GM21390 (cell line): ENCODE results near the gene ATP8B1.
"Not testable (repeated sequence)": the region's sequence is repeated elsewhere in the genome, so short reads cannot be mapped to it uniquely, and the experiment has no call there.

Experiments
- ATAC-seq: cut with Tn5 transposase; IDR thresholded peaks from one replicate; pipeline ENCODE4 v1.9.1; 2021; ENCODE audit not compliant: unreplicated experiment

The ATP8B1 gene

GRCh38 chr18:57803103-57803969 is at the start of gene ATP8B1:
ATP8B1 (minus strand) TSS chr18:57803315; CDS start chr18:57731807, 71,508 bp downstream.
- peak; percentile 50 for ATAC-seq

GRCh38 chr18:57850063-57850462 is 46.9 kb upstream of the ATP8B1 start:
- no peak for ATAC-seq

DNA sequence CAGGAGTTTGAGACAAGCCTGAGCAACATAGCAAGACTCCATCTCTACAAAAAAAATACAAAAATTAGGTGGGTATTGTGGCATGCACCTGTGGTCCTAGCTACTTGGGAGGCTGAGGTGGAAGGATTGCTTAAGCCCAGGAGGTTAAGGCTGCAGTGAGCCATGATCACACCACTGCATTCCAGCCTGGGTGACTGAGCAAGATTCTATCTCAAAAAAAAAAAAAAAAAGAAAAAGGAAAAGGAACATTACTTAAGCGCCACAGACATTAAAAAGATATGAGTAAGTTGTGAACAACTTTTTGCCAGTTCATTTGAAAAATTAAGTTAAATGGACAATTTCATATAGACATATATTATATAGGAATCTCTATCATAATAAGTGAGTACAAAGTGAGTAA is 45.3 kb upstream of the ATP8B1 start:
- ATAC-seq = not testable (repeated sequence)

- not testable (repeated sequence) for ATAC-seq
Measured at GRCh38 chr18:57847431-57847830, 44.3 kb upstream of the ATP8B1 start.

- ATAC-seq = no peak
Measured at GRCh38 chr18:57846258-57846657, 43.1 kb upstream of the ATP8B1 start.

- ATAC-seq = no peak
Measured at GRCh38 chr18:57845605-57846074, 42.5 kb upstream of the ATP8B1 start.

DNA sequence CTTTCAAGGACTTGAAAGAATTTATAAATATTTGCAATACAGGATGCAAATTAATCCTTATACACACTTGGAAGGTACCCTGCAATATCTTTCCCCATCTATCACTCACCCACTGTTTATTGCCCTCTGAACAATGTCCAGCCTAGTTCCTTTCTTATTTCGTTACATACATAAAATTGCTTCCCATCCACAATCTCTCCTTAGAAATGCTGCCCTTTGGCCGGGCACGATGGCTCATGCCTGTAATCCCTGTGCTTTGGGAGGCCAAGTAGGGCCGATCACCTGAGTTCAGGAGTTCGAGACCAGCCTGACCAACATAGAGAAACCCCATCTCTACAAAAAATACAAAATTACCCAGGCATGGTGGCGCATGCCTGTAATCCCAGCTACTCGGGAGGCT is 41.2 kb upstream of the ATP8B1 start:
- no peak for ATAC-seq

DNA sequence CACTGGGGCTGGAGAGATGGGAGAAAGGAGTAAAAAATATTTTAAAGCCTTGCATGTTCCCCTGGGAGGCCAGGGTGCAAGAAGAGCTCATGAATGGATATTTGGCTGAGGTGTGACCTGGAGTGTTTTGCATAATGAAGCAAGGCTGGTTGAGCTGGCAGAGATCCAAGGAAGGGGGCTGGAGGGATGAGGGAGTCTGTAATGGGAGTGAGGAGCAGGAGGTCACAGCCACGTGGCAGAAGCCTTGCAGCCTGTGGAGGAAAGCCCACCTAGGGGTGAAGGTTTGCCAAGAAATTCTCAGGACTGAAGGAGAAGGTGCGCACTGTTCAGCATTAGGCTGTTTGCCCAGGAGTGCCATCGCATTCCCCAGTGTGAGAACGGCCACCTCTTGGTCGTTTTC is 40.3 kb upstream of the ATP8B1 start:
- no peak for ATAC-seq

DNA sequence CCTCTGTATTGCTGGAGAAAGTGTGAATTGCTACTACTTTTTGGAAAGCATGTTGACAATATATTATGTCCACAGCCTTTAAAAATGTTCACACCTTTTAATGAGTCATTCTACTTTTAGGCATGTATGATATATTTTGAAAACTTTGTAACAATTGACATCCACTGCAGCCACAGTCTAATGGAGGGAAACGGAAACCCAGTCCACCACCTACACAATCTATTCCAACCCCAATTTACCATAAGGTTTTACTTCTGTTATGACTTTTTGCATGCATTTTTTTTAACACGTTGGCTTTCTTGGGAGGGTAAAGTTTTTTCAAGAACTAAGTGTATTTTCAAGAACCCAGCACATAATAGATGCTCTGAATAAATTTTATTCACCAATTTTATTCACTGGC is 38.5 kb upstream of the ATP8B1 start:
- peak; percentile 44 for ATAC-seq

DNA sequence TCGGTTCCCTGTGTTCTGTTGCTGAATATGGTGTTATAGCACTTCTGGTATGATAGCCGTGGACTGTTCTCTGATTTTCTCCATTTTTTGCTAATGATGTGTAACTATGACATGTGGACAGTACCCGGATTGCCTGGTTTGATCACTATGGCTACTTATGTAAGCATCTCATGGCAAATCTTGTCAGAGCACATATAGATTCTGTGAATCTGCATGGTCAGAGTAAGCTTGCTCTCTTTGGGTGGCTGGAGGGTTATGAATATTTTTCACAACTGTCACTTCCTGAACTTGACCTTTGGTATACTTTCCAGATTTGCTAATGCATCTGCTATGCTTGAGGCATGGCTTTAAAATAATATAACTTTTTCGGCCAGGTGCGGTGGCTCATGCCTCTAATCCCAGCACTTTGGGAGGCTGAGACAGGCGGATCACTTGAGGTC is 36.8 kb upstream of the ATP8B1 start:
- ATAC-seq = no peak

GRCh38 chr18:57837917-57838548 is 34.9 kb upstream of the ATP8B1 start:
- ATAC-seq = peak; percentile 80

DNA sequence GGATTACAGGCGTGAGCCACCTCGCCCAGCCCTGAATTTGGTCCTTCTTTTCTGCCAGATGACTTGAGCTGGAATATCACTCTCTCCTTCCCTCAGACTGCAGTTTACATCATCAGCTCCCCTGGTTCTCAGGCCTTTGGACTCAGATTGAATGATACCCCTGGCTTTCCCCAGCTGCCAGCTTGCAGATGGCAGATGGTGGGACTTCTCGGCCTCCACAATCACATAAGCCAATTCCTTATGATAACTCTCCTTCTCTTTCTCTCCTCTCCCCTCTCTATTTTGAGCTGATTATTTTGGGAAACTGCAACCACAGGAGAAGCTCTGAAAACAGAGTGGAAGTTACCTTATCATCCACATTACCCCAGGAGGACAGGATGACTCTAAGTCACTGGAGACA is 33.4 kb upstream of the ATP8B1 start:
- no peak for ATAC-seq

- no peak for ATAC-seq
Measured at GRCh38 chr18:57835904-57836303, 32.8 kb upstream of the ATP8B1 start.

- no peak for ATAC-seq
Measured at GRCh38 chr18:57834616-57835015, 31.5 kb upstream of the ATP8B1 start.

GRCh38 chr18:57833441-57834101 is 30.5 kb upstream of the ATP8B1 start:
- peak; percentile 41 for ATAC-seq

DNA sequence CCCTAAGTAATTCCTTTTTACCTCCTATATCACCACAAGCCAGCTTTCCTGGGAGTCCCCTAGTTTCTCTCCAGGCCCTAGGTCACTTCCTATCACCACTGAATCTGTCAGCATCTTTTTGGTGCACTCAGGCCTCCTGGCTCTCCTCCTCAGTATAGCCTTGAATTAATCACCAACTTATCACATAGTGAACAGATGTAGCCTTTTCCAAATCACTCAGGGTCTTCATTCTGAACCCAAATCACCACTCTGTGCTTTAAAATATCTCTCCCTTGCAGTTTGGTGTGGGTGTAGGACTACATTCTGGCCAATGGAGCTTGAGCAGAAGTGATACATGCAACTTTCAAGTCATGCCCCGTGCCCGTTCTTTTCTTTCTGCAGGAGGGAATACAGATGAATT is 29.6 kb upstream of the ATP8B1 start:
- no peak for ATAC-seq

GRCh38 chr18:57831597-57832377 is 28.7 kb upstream of the ATP8B1 start:
- ATAC-seq = no peak

GRCh38 chr18:57827646-57828045 is 24.5 kb upstream of the ATP8B1 start:
- ATAC-seq = no peak

DNA sequence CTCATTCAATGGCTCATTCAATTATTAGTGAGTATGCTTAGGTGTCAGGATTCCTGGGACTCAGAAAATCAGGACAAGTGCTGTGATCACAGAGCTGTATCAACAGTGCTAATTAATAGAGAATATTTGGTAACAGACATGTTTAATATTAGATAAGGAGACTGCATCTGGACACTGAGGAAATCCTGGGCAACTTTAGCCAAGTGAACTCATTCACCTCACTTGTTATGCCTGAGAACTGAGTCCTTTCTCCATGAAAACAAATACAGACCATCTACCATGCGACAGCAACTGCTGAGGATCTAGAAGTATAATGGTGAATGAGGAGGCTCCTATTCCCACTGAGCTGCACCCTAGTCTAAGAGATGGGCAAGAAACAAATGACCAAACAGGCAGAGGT is 23.1 kb upstream of the ATP8B1 start:
- no peak for ATAC-seq

GRCh38 chr18:57820583-57820982 is 17.5 kb upstream of the ATP8B1 start:
- ATAC-seq = not testable (repeated sequence)
